Measurements from ENCODE around the gene TMEM141. TPM values are rescaled to one million over a fixed set of nuclear protein-coding genes. Genes with fewer than 3 reads are reported as not detected.

TMEM141 gene
- polyA plus RNA-seq, 1 donor from 2014 or later, result 30.1 TPM

- Histone ChIP-seq H3K79me2 (replicated peaks; ENCODE audit: insufficient read depth, low read length) (no peaks in the 10 kb centered on the region), H3K9me3 (ENCODE audit: low read length) (no peaks in the 10 kb centered on the region), H3K4me2 (ENCODE audit: low read length) (no peak overlapping the region), H3F3A (ENCODE audit: insufficient read depth, low read length, poor library complexity, severe bottlenecking) (no peaks in the 10 kb centered on the region), H3K9ac (ENCODE audit: low read length) (no peak overlapping the region), H3K4me3 (ENCODE audit: low read length) (no peak overlapping the region), H3K27me3 (ENCODE audit: insufficient read depth, low read depth, low read length) (no peaks in the 10 kb centered on the region), H3K36me3 (ENCODE audit: insufficient read depth, low read length) (no peaks in the 10 kb centered on the region), H3K27ac (ENCODE audit: low read length) (no peak overlapping the region), H2AFZ (ENCODE audit: low read depth, low read length) (no peak overlapping the region), H4K20me1 (ENCODE audit: insufficient read depth) (no peaks in the 10 kb centered on the region), H3K9me2 (ENCODE audit: insufficient read depth, low read length) (no peaks in the 10 kb centered on the region)
- no peak for TF ChIP-seq SMC3 (conservative IDR thresholded peaks at IDR 0.05; ENCODE audit: poor library complexity)
- TF ChIP-seq CTCF (IDR thresholded peaks at IDR 0.05; ENCODE audit: poor library complexity, severe bottlenecking), result no peak
- TF ChIP-seq MXI1 (conservative IDR thresholded peaks at IDR 0.05; ENCODE audit: poor library complexity, severe bottlenecking), result no peak
- TF ChIP-seq REST (IDR thresholded peaks at IDR 0.05; ENCODE audit: borderline replicate concordance), result no peak
- no peak for TF ChIP-seq EZH2 (IDR thresholded peaks at IDR 0.05; ENCODE audit: borderline replicate concordance, insufficient read depth, low read length, poor library complexity, severe bottlenecking)
- no peak for TF ChIP-seq RAD21 (conservative IDR thresholded peaks at IDR 0.05)
- TF ChIP-seq EP300 (conservative IDR thresholded peaks at IDR 0.05; ENCODE audit: poor library complexity, severe bottlenecking), result no peak
- no peak for TF ChIP-seq TAF1 (IDR thresholded peaks at IDR 0.05; ENCODE audit: low read depth)
- no peak for TF ChIP-seq POLR2AphosphoS5 (IDR thresholded peaks at IDR 0.05)
These were observed 34.3 kb upstream of the TMEM141 start for GRCh38 chr9:136756836-136757235.

GRCh38 chr9:136757328-136757727 is 33.8 kb upstream of the TMEM141 start:
- Histone ChIP-seq H3K9me2 (ENCODE audit: insufficient read depth, low read length) (no peaks in the 10 kb centered on the region), H3K9ac (ENCODE audit: low read length) (no peak overlapping the region), H3K9me3 (ENCODE audit: low read length) (no peaks in the 10 kb centered on the region), H3K36me3 (ENCODE audit: insufficient read depth, low read length) (no peaks in the 10 kb centered on the region), H3K4me3 (ENCODE audit: low read length) (no peak overlapping the region), H3K27me3 (ENCODE audit: insufficient read depth, low read depth, low read length) (no peaks in the 10 kb centered on the region), H4K20me1 (ENCODE audit: insufficient read depth) (no peaks in the 10 kb centered on the region), H2AFZ (ENCODE audit: low read depth, low read length) (no peak overlapping the region), H3K27ac (ENCODE audit: low read length) (no peak overlapping the region), H3K79me2 (replicated peaks; ENCODE audit: insufficient read depth, low read length) (no peaks in the 10 kb centered on the region), H3F3A (ENCODE audit: insufficient read depth, low read length, poor library complexity, severe bottlenecking) (no peaks in the 10 kb centered on the region), H3K4me2 (ENCODE audit: low read length) (no peak overlapping the region)
- TF ChIP-seq REST (IDR thresholded peaks at IDR 0.05; ENCODE audit: borderline replicate concordance), result no peak
- no peak for TF ChIP-seq TAF1 (IDR thresholded peaks at IDR 0.05; ENCODE audit: low read depth)
- TF ChIP-seq RAD21 (conservative IDR thresholded peaks at IDR 0.05), result no peak
- TF ChIP-seq POLR2AphosphoS5 (IDR thresholded peaks at IDR 0.05), result no peak
- TF ChIP-seq SMC3 (conservative IDR thresholded peaks at IDR 0.05; ENCODE audit: poor library complexity), result no peak
- TF ChIP-seq EZH2 (IDR thresholded peaks at IDR 0.05; ENCODE audit: borderline replicate concordance, insufficient read depth, low read length, poor library complexity, severe bottlenecking), result no peak
- TF ChIP-seq MXI1 (conservative IDR thresholded peaks at IDR 0.05; ENCODE audit: poor library complexity, severe bottlenecking), result no peak
- no peak for TF ChIP-seq CTCF (IDR thresholded peaks at IDR 0.05; ENCODE audit: poor library complexity, severe bottlenecking)
- TF ChIP-seq EP300 (conservative IDR thresholded peaks at IDR 0.05; ENCODE audit: poor library complexity, severe bottlenecking), result no peak
